Gastrocnemius medialis (tissue), 4 donors: Measurements from ENCODE around the gene PGP. TPM values are rescaled to one million over a fixed set of nuclear protein-coding genes. Genes with fewer than 3 reads are reported as not detected.

ENCODE experiments used
- ATAC-seq, 2 donors: fragments of 150-250 bp; one replicate each; pipeline ENCODE4 v1.9.1; 2016
- DNase-seq, 2 donors: peaks; one replicate each; pipeline ENCODE4 v3.0.0-alpha.2; 2019
- H3K27ac ChIP-seq, 4 donors: fragments of 200-600 bp; sonication (generic); 1 replicate in 1 of 4; 2 replicates in 3 of 4; pipeline ENCODE4 v1.5.1; 2016 to 2018; ENCODE audit warnings: mild to moderate bottlenecking in 2 of 4, moderate library complexity in 1 of 4
- H3K27me3 ChIP-seq, 3 donors: fragments of 200-600 bp; sonication (generic) in 2 of 3; 1 replicate in 1 of 3; 2 replicates in 2 of 3; pipeline versions ENCODE4 v1.5.1 to v1.6.0; 2016 to 2019; ENCODE audit warnings: mild to moderate bottlenecking in 1 of 3, moderate library complexity in 1 of 3
- H3K36me3 ChIP-seq, 2 donors: fragments of 200-600 bp; sonication (generic) in 1 of 2; one replicate each; pipeline ENCODE4 v1.5.1; 2017 to 2018
- H3K4me1 ChIP-seq, 2 donors: fragments of 200-600 bp; sonication (generic) in 1 of 2; one replicate each; pipeline ENCODE4 v1.5.1; 2016 to 2017; ENCODE audit warnings: mild to moderate bottlenecking in 2 of 2
- H3K4me3 ChIP-seq, 4 donors: fragments of 200-600 bp; sonication (generic) in 3 of 4; 1 replicate in 1 of 4; 2 replicates in 3 of 4; pipeline ENCODE4 v1.5.1; 2016 to 2019; ENCODE audit warnings: mild to moderate bottlenecking in 2 of 4
- H3K9me3 ChIP-seq, 3 donors: fragments of 200-600 bp; sonication (generic) in 2 of 3; 1 replicate in 1 of 3; 2 replicates in 2 of 3; pipeline ENCODE4 v1.5.1; 2016 to 2019
- POLR2A ChIP-seq, 2 donors: fragments of 450-650 bp; IDR thresholded peaks; one replicate each; pipeline ENCODE4 v1.6.1; 2017; ENCODE audit warnings: antibody characterized with exemption in 2 of 2, mild to moderate bottlenecking in 2 of 2, moderate library complexity in 2 of 2
- in situ Hi-C, 4 donors: fragments of 200-750 bp; cut with MboI; loops; one replicate each; pipeline versions ENCODE4 v1.15.0 to v1.8.0; 2017; ENCODE audit warnings: low sequenced_read_pairs in 4 of 4
- intact Hi-C: fragments of 100-400 bp; cut with DNase I; formaldehyde crosslinking; loops from one replicate; pipeline ENCODE4 v1.15.1; 2023; ENCODE audit warnings: low total_unique reads
- total RNA-seq, 4 donors: library from RNA; depleted of rRNA; stranded (reverse); fragments of >200 nt; gene quantifications; one replicate each; pipeline versions ENCODE4 v1.1.0 to v1.2.3, GENCODE V29; 2016
- TF ChIP-seq, protein P1 (sequence below), 5 experiments: fragments of 450-650 bp in 3 of 5; fragments of 200-600 bp in 2 of 5; sonication (generic) in 2 of 5; IDR thresholded peaks in 4 of 5; conservative IDR thresholded peaks in 1 of 5; 1 replicate in 4 of 5; 2 replicates in 1 of 5; pipeline ENCODE4 v1.5.1; 2016 to 2019; ENCODE audit warnings: antibody characterized with exemption in 5 of 5, mild to moderate bottlenecking in 3 of 5, moderate library complexity in 3 of 5

PGP gene
- total RNA-seq, 4 donors from 2014 or later, result 19.6 to 43.1 (median 25.6) TPM

GRCh38 chr16:2234813-2235170, 20.2 kb upstream of the PGP start:
- ATAC-seq (no peak), DNase-seq (no peak)
- Histone ChIP-seq H3K4me1 (peaks cover 13% of the 10 kb centered on the region in 2 donors), H3K9me3 (no peaks in the 10 kb centered on the region), H3K36me3 (peaks cover 0 to 65% of the 10 kb centered on the region in 2 donors), H3K4me3 (no peak overlapping the region), H3K27me3 (peaks cover 10 to 18% (median 17%) of the 10 kb centered on the region in 3 donors), H3K27ac (no peak overlapping the region)
- intact Hi-C loops, result no loop called here
- in situ Hi-C loops, result no loop called here
- TF ChIP-seq, protein P1, sequence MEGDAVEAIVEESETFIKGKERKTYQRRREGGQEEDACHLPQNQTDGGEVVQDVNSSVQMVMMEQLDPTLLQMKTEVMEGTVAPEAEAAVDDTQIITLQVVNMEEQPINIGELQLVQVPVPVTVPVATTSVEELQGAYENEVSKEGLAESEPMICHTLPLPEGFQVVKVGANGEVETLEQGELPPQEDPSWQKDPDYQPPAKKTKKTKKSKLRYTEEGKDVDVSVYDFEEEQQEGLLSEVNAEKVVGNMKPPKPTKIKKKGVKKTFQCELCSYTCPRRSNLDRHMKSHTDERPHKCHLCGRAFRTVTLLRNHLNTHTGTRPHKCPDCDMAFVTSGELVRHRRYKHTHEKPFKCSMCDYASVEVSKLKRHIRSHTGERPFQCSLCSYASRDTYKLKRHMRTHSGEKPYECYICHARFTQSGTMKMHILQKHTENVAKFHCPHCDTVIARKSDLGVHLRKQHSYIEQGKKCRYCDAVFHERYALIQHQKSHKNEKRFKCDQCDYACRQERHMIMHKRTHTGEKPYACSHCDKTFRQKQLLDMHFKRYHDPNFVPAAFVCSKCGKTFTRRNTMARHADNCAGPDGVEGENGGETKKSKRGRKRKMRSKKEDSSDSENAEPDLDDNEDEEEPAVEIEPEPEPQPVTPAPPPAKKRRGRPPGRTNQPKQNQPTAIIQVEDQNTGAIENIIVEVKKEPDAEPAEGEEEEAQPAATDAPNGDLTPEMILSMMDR (IDR thresholded peaks at IDR 0.05 in 4 of 5, conservative IDR thresholded peaks at IDR 0.05 in 1 of 5), result no peak
- TF ChIP-seq POLR2A (IDR thresholded peaks at IDR 0.05), result no peak

DNA sequence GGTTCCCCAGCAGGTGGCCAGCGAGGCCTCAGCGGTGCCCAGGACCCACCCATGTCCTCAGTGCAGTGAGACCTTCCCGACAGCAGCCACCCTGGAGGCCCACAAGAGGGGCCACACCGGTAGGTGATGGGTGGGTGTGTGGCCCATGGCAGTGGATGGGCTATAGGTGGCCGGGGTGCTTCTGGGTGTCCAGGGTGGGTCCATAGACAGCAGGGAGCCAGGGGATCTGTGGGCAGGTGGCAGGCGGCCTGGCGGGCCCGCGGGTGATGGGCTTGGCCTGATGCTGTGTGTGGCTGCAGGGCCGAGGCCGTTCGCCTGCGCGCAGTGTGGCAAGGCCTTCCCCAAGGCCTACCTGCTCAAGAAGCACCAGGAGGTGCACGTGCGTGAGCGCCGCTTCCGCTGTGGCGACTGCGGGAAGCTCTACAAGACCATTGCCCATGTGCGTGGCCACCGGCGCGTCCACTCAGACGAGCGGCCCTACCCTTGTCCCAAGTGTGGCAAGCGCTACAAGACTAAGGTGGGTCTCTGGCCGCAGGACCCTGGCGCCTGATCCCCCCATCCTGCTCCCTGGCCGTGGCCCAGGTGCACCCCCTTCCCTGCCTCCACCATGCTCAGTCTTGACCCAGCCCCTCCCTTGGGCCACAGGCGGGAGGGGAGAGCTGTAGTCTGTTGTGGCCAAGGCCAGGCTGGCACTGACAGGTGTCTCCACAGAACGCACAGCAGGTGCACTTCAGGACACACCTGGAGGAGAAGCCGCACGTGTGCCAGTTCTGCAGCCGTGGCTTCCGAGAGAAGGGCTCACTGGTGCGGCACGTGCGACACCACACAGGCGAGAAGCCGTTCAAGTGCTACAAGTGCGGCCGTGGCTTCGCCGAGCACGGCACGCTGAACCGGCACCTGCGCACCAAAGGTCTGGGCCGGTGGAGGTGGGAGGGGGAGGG, 19.5 kb upstream of the PGP start:
- intact Hi-C loops (no loop called here), in situ Hi-C loops (no loop called here)
- Histone ChIP-seq H3K27me3 (peaks cover 10 to 18% (median 17%) of the 10 kb centered on the region in 3 donors), H3K9me3 (no peaks in the 10 kb centered on the region), H3K4me3 (no peak overlapping the region), H3K4me1 (peaks cover 13% of the 10 kb centered on the region in 2 donors), H3K27ac (no peak overlapping the region), H3K36me3 (peaks cover 0 to 66% of the 10 kb centered on the region in 2 donors)
- DNase-seq (no peak), ATAC-seq (no peak)
- TF ChIP-seq, protein P1 (IDR thresholded peaks at IDR 0.05 in 4 of 5, conservative IDR thresholded peaks at IDR 0.05 in 1 of 5), result no peak
- TF ChIP-seq POLR2A (IDR thresholded peaks at IDR 0.05), result no peak

DNA sequence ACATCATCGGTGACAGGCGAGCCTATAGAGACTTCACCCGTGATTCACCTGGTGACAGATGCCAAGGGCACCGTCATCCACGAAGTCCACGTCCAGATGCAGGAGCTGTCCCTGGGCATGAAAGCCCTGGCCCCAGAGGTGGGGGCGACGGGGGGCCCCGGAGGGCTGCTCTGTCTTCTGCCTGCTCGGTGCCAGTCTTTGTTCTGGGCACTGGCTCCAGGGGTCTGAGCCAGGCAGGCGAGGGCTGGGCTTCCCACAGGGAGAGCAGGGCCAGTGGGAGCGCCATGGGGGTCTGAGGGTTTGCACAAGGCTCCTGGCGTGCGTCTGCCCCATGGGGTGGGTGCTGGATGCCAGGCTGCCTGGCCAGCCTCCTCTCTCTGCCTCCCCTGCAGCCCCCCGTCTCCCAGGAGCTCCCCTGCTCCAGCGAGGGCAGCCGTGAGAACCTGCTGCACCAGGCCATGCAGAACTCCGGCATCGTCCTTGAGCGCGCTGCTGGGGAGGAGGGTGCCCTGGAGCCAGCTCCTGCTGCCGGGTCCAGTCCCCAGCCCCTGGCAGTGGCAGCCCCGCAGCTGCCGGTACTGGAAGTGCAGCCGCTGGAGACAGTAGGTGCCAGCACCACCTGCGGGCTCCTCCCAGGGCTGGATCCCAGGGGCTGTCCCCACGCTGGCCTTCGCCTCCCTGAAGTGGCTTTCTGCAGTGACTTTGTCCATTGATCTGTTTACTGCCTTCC, 18.6 kb upstream of the PGP start:
- DNase-seq, result no peak
- H3K36me3 ChIP-seq, result peaks cover 0 to 75% of the 10 kb centered on the region in 2 donors
- in situ Hi-C loops (no loop called here), intact Hi-C loops (no loop called here)
- no peak overlapping the region for H3K27ac ChIP-seq
- peaks cover 13% of the 10 kb centered on the region in 2 donors for H3K4me1 ChIP-seq
- no peak overlapping the region for H3K4me3 ChIP-seq
- peaks cover 10 to 18% (median 17%) of the 10 kb centered on the region in 3 donors for H3K27me3 ChIP-seq
- TF ChIP-seq, protein P1 (IDR thresholded peaks at IDR 0.05 in 4 of 5, conservative IDR thresholded peaks at IDR 0.05 in 1 of 5), result no peak
- no peak for TF ChIP-seq POLR2A (IDR thresholded peaks at IDR 0.05)
- no peak for ATAC-seq
- H3K9me3 ChIP-seq, result no peaks in the 10 kb centered on the region

GRCh38 chr16:2232094-2232990, 17.7 kb upstream of the PGP start:
- peaks cover 13% of the 10 kb centered on the region in 2 donors for H3K4me1 ChIP-seq
- ATAC-seq (no peak), DNase-seq (no peak)
- TF ChIP-seq, protein P1 (IDR thresholded peaks at IDR 0.05 in 4 of 5, conservative IDR thresholded peaks at IDR 0.05 in 1 of 5), result no peak
- no peak for TF ChIP-seq POLR2A (IDR thresholded peaks at IDR 0.05)
- H3K9me3 ChIP-seq, result no peaks in the 10 kb centered on the region
- in situ Hi-C loops (no loop called here), intact Hi-C loops (no loop called here)
- H3K27ac ChIP-seq, result no peak overlapping the region
- H3K36me3 ChIP-seq, result peaks cover 0 to 78% of the 10 kb centered on the region in 2 donors
- no peak overlapping the region for H3K4me3 ChIP-seq
- H3K27me3 ChIP-seq, result peaks cover 10 to 16% (median 14%) of the 10 kb centered on the region in 3 donors
